Right ventricle myocardium superior (tissue), 1 donor: ENCODE measurements around the gene SCAPER. TPM values are rescaled to one million over a fixed set of nuclear protein-coding genes. Genes with fewer than 3 reads are reported as not detected.
A peak's percentile ranks its signal among the peaks of the same experiment; 100 is the strongest.

Source experiments
- ATAC-seq: fragments of 200-7000 bp; cut with Tn5 transposase; one replicate; pipeline ENCODE4 v1.9.1; 2020; ENCODE audit warnings: mild to moderate bottlenecking; ENCODE audit not compliant: poor library complexity
- DNase-seq: peaks from one replicate; pipeline ENCODE4 v3.0.0-alpha.2; 2020
- intact Hi-C: fragments of 100-400 bp; cut with DNase I; formaldehyde crosslinking; loops from one replicate; pipeline ENCODE4 v1.11.2; 2022
- long read RNA-seq: library from polyadenylated mRNA; unstranded; transcript quantifications from one replicate; pipeline ENCODE4 v2.0.0, GENCODE V29; 2021
- total RNA-seq: library from RNA; stranded (reverse); fragmentation: NEBNext Ultra II Directional; extraction: Animal tissue kit (Norgen Biotek cat#: 25700); gene quantifications from one replicate; pipeline ENCODE4 v1.2.1, GENCODE V29; 2021
- donor health status: DM: no; HTN: yes; CAD: no; lungs with severe emphysema.

The SCAPER gene
- 47.8 TPM for total RNA-seq
- long read RNA-seq, full-length matches to known transcripts = 8 of 45 reads
- long read RNA-seq, partial matches to known transcripts = 11 of 45 reads
- long read RNA-seq, other reads (novel, unspliced or antisense) = 26 of 45 reads

- DNase-seq (peak; percentile 97), ATAC-seq (peak; percentile 96)
- intact Hi-C loops = no loop called here
Observed at GRCh38 chr15:76905013-76905839, at the start of gene SCAPER. SCAPER (minus strand) TSS chr15:76905340; CDS start chr15:76883817, 21,523 bp downstream.

GRCh38 chr15:76954744-76955143 lies 49.6 kb upstream of the SCAPER start:
- ATAC-seq (no peak), DNase-seq (no peak)
- intact Hi-C loops = no loop called here

- no peak for ATAC-seq
- DNase-seq = no peak
- intact Hi-C loops = no loop called here
Observed at GRCh38 chr15:76953913-76954312, 48.8 kb upstream of the SCAPER start.

GRCh38 chr15:76951220-76951619 lies 46.1 kb upstream of the SCAPER start:
- intact Hi-C loops = no loop called here
- ATAC-seq (no peak), DNase-seq (no peak)

- DNase-seq (no peak), ATAC-seq (no peak)
- intact Hi-C loops = no loop called here
Observed at GRCh38 chr15:76947454-76947853, 42.3 kb upstream of the SCAPER start.

- ATAC-seq = no peak
- intact Hi-C loops = no loop called here
- no peak for DNase-seq
Observed at GRCh38 chr15:76945494-76946093, 40.5 kb upstream of the SCAPER start.

- no peak for DNase-seq
- intact Hi-C loops = no loop called here
- no peak for ATAC-seq
Observed at GRCh38 chr15:76942331-76942730, 37.2 kb upstream of the SCAPER start.

- intact Hi-C loops = no loop called here
- DNase-seq (no peak), ATAC-seq (no peak)
Observed at GRCh38 chr15:76941636-76942035, 36.5 kb upstream of the SCAPER start.

GRCh38 chr15:76939715-76940114 lies 34.6 kb upstream of the SCAPER start:
- intact Hi-C loops = no loop called here
- DNase-seq (no peak), ATAC-seq (no peak)

- ATAC-seq = no peak
- intact Hi-C loops = no loop called here
- no peak for DNase-seq
Observed at GRCh38 chr15:76938752-76939151, 33.6 kb upstream of the SCAPER start.

GRCh38 chr15:76936671-76937070 lies 31.5 kb upstream of the SCAPER start:
- DNase-seq (no peak), ATAC-seq (no peak)
- intact Hi-C loops = no loop called here

GRCh38 chr15:76935620-76936019 lies 30.5 kb upstream of the SCAPER start:
- ATAC-seq (no peak), DNase-seq (no peak)
- intact Hi-C loops = no loop called here

- intact Hi-C loops = no loop called here
- DNase-seq (no peak), ATAC-seq (no peak)
Observed at GRCh38 chr15:76932135-76932966, 27.2 kb upstream of the SCAPER start.

GRCh38 chr15:76931397-76932134 lies 26.4 kb upstream of the SCAPER start, which contains the start of gene RCN2:
RCN2 (plus strand) TSS chr15:76931749; CDS start chr15:76931842, 93 bp downstream.
- ATAC-seq = peak; percentile 100
- intact Hi-C loops = no loop called here
- DNase-seq = peak; percentile 98

- no peak for ATAC-seq
- DNase-seq = no peak
- intact Hi-C loops = no loop called here
Observed at GRCh38 chr15:76930831-76931396, 25.8 kb upstream of the SCAPER start.

- intact Hi-C loops = no loop called here
- DNase-seq (no peak), ATAC-seq (no peak)
Observed at GRCh38 chr15:76929011-76929760, 24.0 kb upstream of the SCAPER start.

- ATAC-seq = no peak
- intact Hi-C loops = no loop called here
- DNase-seq = no peak
Observed at GRCh38 chr15:76928201-76928600, 23.1 kb upstream of the SCAPER start.

- ATAC-seq (no peak), DNase-seq (no peak)
- intact Hi-C loops = no loop called here
Observed at GRCh38 chr15:76916369-76916768, 11.2 kb upstream of the SCAPER start.
